Left ventricle myocardium superior (tissue), 1 donor: ENCODE measurements around the gene TDRD10. TPM values are rescaled to one million over a fixed set of nuclear protein-coding genes. Genes with fewer than 3 reads are reported as not detected.
A peak's percentile ranks its signal among the peaks of the same experiment; 100 is the strongest.

ENCODE experiments used
- ATAC-seq: fragments of 200-7000 bp; cut with Tn5 transposase; one replicate; pipeline ENCODE4 v1.9.1; 2020; ENCODE audit warnings: mild to moderate bottlenecking, moderate library complexity
- DNase-seq: peaks from one replicate; pipeline ENCODE4 v3.0.0-alpha.2; 2020
- intact Hi-C: fragments of 100-400 bp; cut with micrococcal nuclease; formaldehyde crosslinking; loops from one replicate; pipeline ENCODE4 v1.11.0; 2022
- long read RNA-seq: library from polyadenylated mRNA; unstranded; transcript quantifications from one replicate; pipeline ENCODE4 v2.0.0, GENCODE V29; 2021
- total RNA-seq: library from RNA; stranded (reverse); fragmentation: NEBNext Ultra II Directional; extraction: Animal tissue kit (Norgen Biotek cat#: 25700); gene quantifications from one replicate; pipeline ENCODE4 v1.2.1, GENCODE V29; 2021
- donor health status: DM: no; HTN: yes; CAD: no; lungs with severe emphysema.

TDRD10 gene
- total RNA-seq, result 1.9 TPM
- long read RNA-seq, partial matches to known transcripts, result 0 of 5 reads
- long read RNA-seq, other reads (novel, unspliced or antisense), result 3 of 5 reads

GRCh38 chr1:154502066-154502743 lies at the start of gene TDRD10, which contains the start of gene SHE:
TDRD10 (plus strand) TSS chr1:154502219; CDS start chr1:154506904, 4,685 bp downstream.
SHE (minus strand) TSS chr1:154502412; CDS start chr1:154502026, 386 bp downstream.
- intact Hi-C loops, result no loop called here
- peak; percentile 79 for ATAC-seq
- peak; percentile 70 for DNase-seq

GRCh38 chr1:154453161-154453560 lies 48.9 kb upstream of the TDRD10 start:
- DNase-seq, result no peak
- intact Hi-C loops, result no loop called here
- ATAC-seq, result no peak

GRCh38 chr1:154453574-154454352 lies 48.3 kb upstream of the TDRD10 start:
- ATAC-seq (peak; percentile 83), DNase-seq (no peak)
- intact Hi-C loops, result no loop called here

- DNase-seq (no peak), ATAC-seq (no peak)
- intact Hi-C loops, result no loop called here
Observed at GRCh38 chr1:154454386-154455120, 47.5 kb upstream of the TDRD10 start.

GRCh38 chr1:154456631-154457030 lies 45.4 kb upstream of the TDRD10 start:
- intact Hi-C loops, result no loop called here
- ATAC-seq (no peak), DNase-seq (no peak)

- intact Hi-C loops, result no loop called here
- DNase-seq, result no peak
Observed at GRCh38 chr1:154459080-154459479, 42.9 kb upstream of the TDRD10 start.

GRCh38 chr1:154460695-154461260 lies 41.2 kb upstream of the TDRD10 start:
- ATAC-seq (no peak), DNase-seq (no peak)
- intact Hi-C loops, result no loop called here

More at GRCh38 chr1:154459080-154459479, 42.9 kb upstream of the TDRD10 start:
- no peak for ATAC-seq

GRCh38 chr1:154463512-154463990 lies 38.5 kb upstream of the TDRD10 start:
- intact Hi-C loops, result no loop called here
- ATAC-seq (peak; percentile 38), DNase-seq (no peak)

GRCh38 chr1:154465621-154466195 lies 36.3 kb upstream of the TDRD10 start:
- intact Hi-C loops, result no loop called here
- DNase-seq (no peak), ATAC-seq (no peak)

GRCh38 chr1:154466206-154466605 lies 35.8 kb upstream of the TDRD10 start:
- ATAC-seq, result peak; percentile 9
- DNase-seq, result no peak
- intact Hi-C loops, result no loop called here

- no peak for ATAC-seq
- no peak for DNase-seq
- intact Hi-C loops, result no loop called here
Observed at GRCh38 chr1:154466921-154467417, 35.0 kb upstream of the TDRD10 start.

- DNase-seq (no peak), ATAC-seq (no peak)
- intact Hi-C loops, result no loop called here
Observed at GRCh38 chr1:154467434-154468102, 34.5 kb upstream of the TDRD10 start.

- no peak for DNase-seq
- no peak for ATAC-seq
- intact Hi-C loops, result no loop called here
Observed at GRCh38 chr1:154468535-154469250, 33.3 kb upstream of the TDRD10 start.

GRCh38 chr1:154469844-154470560 lies 32.0 kb upstream of the TDRD10 start:
- ATAC-seq (no peak), DNase-seq (no peak)
- intact Hi-C loops, result no loop called here

GRCh38 chr1:154471304-154471703 lies 30.7 kb upstream of the TDRD10 start:
- ATAC-seq (no peak), DNase-seq (no peak)
- intact Hi-C loops, result no loop called here

- no peak for DNase-seq
- intact Hi-C loops, result no loop called here
- peak; percentile 52 for ATAC-seq
Observed at GRCh38 chr1:154474802-154475201, 27.2 kb upstream of the TDRD10 start.

GRCh38 chr1:154476791-154477190 lies 25.2 kb upstream of the TDRD10 start:
- intact Hi-C loops, result no loop called here
- no peak for ATAC-seq

More at GRCh38 chr1:154476791-154477190, 25.2 kb upstream of the TDRD10 start:
- DNase-seq, result no peak
